Astrocyte (in vitro differentiated cells and primary cell): ENCODE results near the gene HPSE2. TPM values are rescaled to one million over a fixed set of nuclear protein-coding genes. Genes with fewer than 3 reads are reported as not detected.
A peak's percentile ranks its signal among the peaks of the same experiment; 100 is the strongest.

Experiments used
- DNase-seq: peaks from one replicate; pipeline ENCODE4 v3.0.0-alpha.2; 2010; ENCODE audit warnings: low read depth
- FAIRE-seq: peaks from 2 replicates; lab custom pipeline; 2011; peaks lifted over from hg19 to GRCh38; lab: Jason Lieb, UNC
- H2AFZ ChIP-seq: 2 replicates; pipeline ENCODE4 v1.6.0; 2012; ENCODE audit warnings: low read depth, low read length, inconsistent platforms
- H3K27ac ChIP-seq: 2 replicates; pipeline ENCODE4 v1.5.1; 2011; ENCODE audit warnings: low read depth, low read length, inconsistent platforms
- H3K27me3 ChIP-seq: 2 replicates; pipeline ENCODE4 v1.6.0; 2011; ENCODE audit warnings: low read length, inconsistent platforms; ENCODE audit not compliant: insufficient read depth
- H3K36me3 ChIP-seq: 2 replicates; pipeline ENCODE4 v1.5.1; 2011; ENCODE audit warnings: low read length, inconsistent platforms; ENCODE audit not compliant: insufficient read depth
- H3K4me1 ChIP-seq: 2 replicates; pipeline ENCODE4 v1.5.1; 2011; ENCODE audit warnings: low read length, inconsistent platforms; ENCODE audit not compliant: insufficient read depth
- H3K4me2 ChIP-seq: 2 replicates; pipeline ENCODE4 v1.6.0; 2012; ENCODE audit warnings: low read length, inconsistent platforms
- H3K4me3 ChIP-seq: 2 replicates; pipeline ENCODE4 v1.5.1; 2011; ENCODE audit warnings: low read depth, mild to moderate bottlenecking, low read length, inconsistent platforms; ENCODE audit not compliant: insufficient read depth
- H3K79me2 ChIP-seq: 2 replicates; pipeline ENCODE4 v1.6.0; 2012; ENCODE audit warnings: mild to moderate bottlenecking, low read length, inconsistent platforms; ENCODE audit not compliant: insufficient read depth
- H3K9ac ChIP-seq: 2 replicates; pipeline ENCODE4 v1.6.0; 2012; ENCODE audit warnings: mild to moderate bottlenecking, low read length, inconsistent platforms
- H3K9me3 ChIP-seq: 2 replicates; pipeline ENCODE4 v1.5.1; 2012; ENCODE audit warnings: low read depth, mild to moderate bottlenecking, low read length, inconsistent platforms; ENCODE audit not compliant: insufficient read depth
- H4K20me1 ChIP-seq: 2 replicates; pipeline ENCODE4 v1.6.0; 2012; ENCODE audit warnings: low read length, inconsistent platforms; ENCODE audit not compliant: insufficient read depth
- H3K27ac Mint-ChIP-seq: one replicate; pipeline ENCODE4 v1.8.0; 2021; ENCODE audit warnings: mild to moderate bottlenecking, mixed read lengths; ENCODE audit not compliant: unreplicated experiment
- H3K27me3 Mint-ChIP-seq: one replicate; pipeline ENCODE4 v1.8.0; 2021; ENCODE audit warnings: low read depth, mixed read lengths; ENCODE audit not compliant: unreplicated experiment
- H3K36me3 Mint-ChIP-seq: one replicate; pipeline ENCODE4 v1.8.0; 2021; ENCODE audit warnings: low read depth, mixed read lengths; ENCODE audit not compliant: unreplicated experiment
- H3K4me1 Mint-ChIP-seq: one replicate; pipeline ENCODE4 v1.8.0; 2021; ENCODE audit warnings: low read depth, mixed read lengths; ENCODE audit not compliant: unreplicated experiment
- H3K4me3 Mint-ChIP-seq: one replicate; pipeline ENCODE4 v1.8.0; 2021; ENCODE audit warnings: mild to moderate bottlenecking, moderate library complexity, mixed read lengths; ENCODE audit not compliant: unreplicated experiment
- H3K9me3 Mint-ChIP-seq: one replicate; pipeline ENCODE4 v1.8.0; 2021; ENCODE audit warnings: mild to moderate bottlenecking, mixed read lengths; ENCODE audit not compliant: unreplicated experiment
- CTCF ChIP-seq: IDR thresholded peaks from 2 replicates; pipeline ENCODE4 v1.5.1; 2011; ENCODE audit warnings: low read depth, mild to moderate bottlenecking, inconsistent platforms, low read length, moderate library complexity; ENCODE audit not compliant: insufficient read depth
- EZH2 ChIP-seq: IDR thresholded peaks from 2 replicates; pipeline ENCODE4 v1.6.1; 2012; ENCODE audit warnings: mild to moderate bottlenecking, low read length, inconsistent platforms; ENCODE audit not compliant: insufficient read depth
- total RNA-seq: library from RNA; stranded (reverse); gene quantifications from 2 replicates; pipeline ENCODE4 v1.2.1, GENCODE V29; 2021

The HPSE2 gene
- total RNA-seq, 1 donor from 2014 or later, result 0.14 TPM

- Mint-ChIP-seq H3K27ac (no peak overlapping the region), H3K27me3 (no peaks in the 10 kb centered on the region), H3K9me3 (no peaks in the 10 kb centered on the region), H3K36me3 (no peaks in the 10 kb centered on the region), H3K4me3 (no peak overlapping the region), H3K4me1 (peaks cover 6% of the 10 kb centered on the region)
- no peak overlapping the region for H3K4me2 ChIP-seq
- H3K9me3 ChIP-seq, result no peaks in the 10 kb centered on the region
- no peak for FAIRE-seq
- no peak overlapping the region for H2AFZ ChIP-seq
- no peaks in the 10 kb centered on the region for H4K20me1 ChIP-seq
- no peak overlapping the region for H3K27ac ChIP-seq
- H3K4me3 ChIP-seq, result no peak overlapping the region
- H3K4me1 ChIP-seq, result peaks cover 11% of the 10 kb centered on the region
- DNase-seq, result no peak
- H3K36me3 ChIP-seq, result peaks cover 3% of the 10 kb centered on the region
- TF ChIP-seq EZH2, result no peak
- no peak for TF ChIP-seq CTCF
- H3K9ac ChIP-seq, result no peak overlapping the region
- no peaks in the 10 kb centered on the region for H3K27me3 ChIP-seq
- peaks cover 1% of the 10 kb centered on the region for H3K79me2 ChIP-seq
Observed at GRCh38 chr10:98419469-98420261, 816.0 kb downstream of the HPSE2 start.

- Mint-ChIP-seq H3K27ac (peak overlapping the region; percentile 30), H3K4me1 (peaks cover 6% of the 10 kb centered on the region), H3K4me3 (no peak overlapping the region), H3K9me3 (no peaks in the 10 kb centered on the region), H3K36me3 (no peaks in the 10 kb centered on the region), H3K27me3 (no peaks in the 10 kb centered on the region)
- Histone ChIP-seq H3K9me3 (no peaks in the 10 kb centered on the region), H3K27me3 (no peaks in the 10 kb centered on the region), H3K4me3 (no peak overlapping the region), H3K36me3 (peaks cover 3% of the 10 kb centered on the region), H3K27ac (no peak overlapping the region), H3K9ac (no peak overlapping the region), H3K4me2 (no peak overlapping the region), H4K20me1 (no peaks in the 10 kb centered on the region), H2AFZ (no peak overlapping the region), H3K79me2 (peaks cover 9% of the 10 kb centered on the region), H3K4me1 (peaks cover 18% of the 10 kb centered on the region)
- TF ChIP-seq CTCF (no peak), EZH2 (no peak)
- FAIRE-seq (no peak), DNase-seq (no peak)
Observed at GRCh38 chr10:98418665-98419468, 816.8 kb downstream of the HPSE2 start.
